GM19468 (cell line): ENCODE results near the gene WNT16.
"Not testable (repeated sequence)": the region's sequence is repeated elsewhere in the genome, so short reads cannot be mapped to it uniquely, and the experiment has no call there.

ENCODE experiments used
- ATAC-seq: cut with Tn5 transposase; IDR thresholded peaks from one replicate; pipeline ENCODE4 v1.9.1; 2021; ENCODE audit warnings: mild to moderate bottlenecking, moderate library complexity, moderate number of reproducible peaks; ENCODE audit not compliant: unreplicated experiment; ENCODE audit errors: extremely low read depth

The WNT16 gene

GRCh38 chr7:121305109-121305508 is 23.7 kb upstream of the WNT16 start:
- no peak for ATAC-seq

- no peak for ATAC-seq
Measured at GRCh38 chr7:121306565-121306964, 22.2 kb upstream of the WNT16 start.

GRCh38 chr7:121307021-121307574 is 21.7 kb upstream of the WNT16 start:
- ATAC-seq: no peak

- ATAC-seq: no peak
Measured at GRCh38 chr7:121313220-121313792, 15.5 kb upstream of the WNT16 start.

GRCh38 chr7:121313793-121314676 is 14.8 kb upstream of the WNT16 start:
- peak; percentile 89 for ATAC-seq

GRCh38 chr7:121315170-121315569 is 13.6 kb upstream of the WNT16 start:
- not testable (repeated sequence) for ATAC-seq

GRCh38 chr7:121322460-121322859 is 6.3 kb upstream of the WNT16 start:
- no peak for ATAC-seq

- no peak for ATAC-seq
Measured at GRCh38 chr7:121323515-121324302, 5.1 kb upstream of the WNT16 start.

- no peak for ATAC-seq
Measured at GRCh38 chr7:121327671-121328070, 1.1 kb upstream of the WNT16 start.

- no peak for ATAC-seq
Measured at GRCh38 chr7:121329191-121330052, 622 bp downstream of the WNT16 start.

GRCh38 chr7:121330053-121330833 is 1.4 kb downstream of the WNT16 start:
- ATAC-seq: no peak

- ATAC-seq: no peak
Measured at GRCh38 chr7:121331048-121331447, 2.2 kb downstream of the WNT16 start.

- ATAC-seq: no peak
Measured at GRCh38 chr7:121331574-121331973, 2.8 kb downstream of the WNT16 start.

GRCh38 chr7:121334376-121334775 is 5.6 kb downstream of the WNT16 start:
- ATAC-seq: no peak

GRCh38 chr7:121334875-121335648 is 6.3 kb downstream of the WNT16 start:
- ATAC-seq: no peak

GRCh38 chr7:121336579-121336978 is 7.8 kb downstream of the WNT16 start:
- ATAC-seq: no peak

- ATAC-seq: no peak
Measured at GRCh38 chr7:121337398-121337797, 8.6 kb downstream of the WNT16 start.

GRCh38 chr7:121339082-121339481 is 10.3 kb downstream of the WNT16 start:
- ATAC-seq: no peak
